HEK293T (cell line): Measurements from ENCODE around the gene ITGB7.
"Not testable (repeated sequence)": the region's sequence is repeated elsewhere in the genome, so short reads cannot be mapped to it uniquely, and the experiment has no call there.

ENCODE experiments used
- CTCF ChIA-PET: fragments of 350-600 bp; formaldehyde crosslinking; extraction: SDS; loops from one replicate; lab custom pipeline; 2021; ENCODE audit warnings: antibody characterized with exemption, inconsistent platforms; lab: Yijun Ruan, JAX
- POLR2A ChIA-PET: fragments of 350-600 bp; formaldehyde crosslinking; extraction: SDS; loops from one replicate; lab custom pipeline; 2020; ENCODE audit warnings: antibody characterized with exemption, inconsistent platforms; lab: Yijun Ruan, JAX
- DNase-seq: peaks from one replicate; pipeline ENCODE4 v3.0.0; 2012; ENCODE audit warnings: mixed read lengths; ENCODE audit errors: extremely low spot score
- ARNT ChIP-seq: fragments of 450-650 bp; IDR thresholded peaks from 2 replicates; pipeline ENCODE4 v1.6.1; 2017; ENCODE audit warnings: mild to moderate bottlenecking
- BHLHE40 ChIP-seq: fragments of 450-650 bp; IDR thresholded peaks from 2 replicates; pipeline ENCODE4 v1.6.1; 2016; ENCODE audit warnings: mild to moderate bottlenecking, moderate library complexity, borderline replicate concordance
- CTBP1 ChIP-seq: fragments of 450-650 bp; IDR thresholded peaks from 2 replicates; pipeline ENCODE4 v1.6.1; 2016; ENCODE audit warnings: borderline replicate concordance
- ELF4 ChIP-seq: fragments of 450-650 bp; IDR thresholded peaks from 2 replicates; pipeline ENCODE4 v1.6.1; 2017; ENCODE audit warnings: antibody characterized with exemption
- FOXA1 ChIP-seq: fragments of 450-650 bp; IDR thresholded peaks from 2 replicates; pipeline ENCODE4 v1.6.1; 2016; ENCODE audit warnings: mild to moderate bottlenecking
- FOXK2 ChIP-seq: fragments of 450-650 bp; IDR thresholded peaks from 2 replicates; pipeline ENCODE4 v1.6.1; 2016; ENCODE audit warnings: mild to moderate bottlenecking
- FOXM1 ChIP-seq: fragments of 450-650 bp; IDR thresholded peaks from 2 replicates; pipeline ENCODE4 v1.6.1; 2017; ENCODE audit warnings: mild to moderate bottlenecking, borderline replicate concordance
- HDGF ChIP-seq: fragments of 450-650 bp; IDR thresholded peaks from 2 replicates; pipeline ENCODE4 v1.6.1; 2017; ENCODE audit warnings: antibody characterized with exemption, borderline replicate concordance
- L3MBTL2 ChIP-seq: fragments of 450-650 bp; conservative IDR thresholded peaks from 2 replicates; pipeline ENCODE4 v1.6.1; 2016; ENCODE audit warnings: mild to moderate bottlenecking
- LEF1 ChIP-seq: fragments of 450-650 bp; IDR thresholded peaks from 2 replicates; pipeline ENCODE4 v1.6.1; 2017; ENCODE audit warnings: mild to moderate bottlenecking, borderline replicate concordance
- NFRKB ChIP-seq: fragments of 450-650 bp; IDR thresholded peaks from 2 replicates; pipeline ENCODE4 v1.6.1; 2016; ENCODE audit warnings: mild to moderate bottlenecking, moderate library complexity
- PKNOX1 ChIP-seq: fragments of 450-650 bp; IDR thresholded peaks from 2 replicates; pipeline ENCODE4 v1.6.1; 2016
- SP1 ChIP-seq: fragments of 450-650 bp; IDR thresholded peaks from 2 replicates; pipeline ENCODE4 v1.6.1; 2017
- SUZ12 ChIP-seq: fragments of 450-650 bp; IDR thresholded peaks from 2 replicates; pipeline ENCODE4 v1.6.1; 2016; ENCODE audit warnings: mild to moderate bottlenecking
- TARDBP ChIP-seq: fragments of 450-650 bp; IDR thresholded peaks from 2 replicates; pipeline ENCODE4 v1.6.1; 2016
- ZNF384 ChIP-seq: fragments of 450-650 bp; IDR thresholded peaks from 2 replicates; pipeline ENCODE4 v1.6.1; 2016

Gene ITGB7

GRCh38 chr12:53208435-53208834 is 1.4 kb upstream of the ITGB7 start:
- DNase-seq, result no peak
- CTCF ChIA-PET, result no interaction called here
- no peak for TF ChIP-seq NFRKB
- no peak for TF ChIP-seq ZNF384
- TF ChIP-seq FOXA1, result no peak
- TF ChIP-seq TARDBP, result no peak
- no peak for TF ChIP-seq LEF1
- no peak for TF ChIP-seq FOXK2
- no peak for TF ChIP-seq PKNOX1
- TF ChIP-seq CTBP1, result no peak
- no peak for TF ChIP-seq ARNT
- POLR2A ChIA-PET, result interaction anchor here (0.7 to 1.5 kb wide), 2 partner anchors 21 to 28 kb away, joined by 3 to 4 read pairs; partner anchors contain the start of genes CSAD and ZNF740

- TF ChIP-seq ELF4 (no peak), SUZ12 (no peak), FOXM1 (no peak), CTBP1 (no peak), HDGF (no peak), FOXA1 (no peak), TARDBP (no peak), ZNF384 (no peak), LEF1 (no peak), ARNT (no peak), L3MBTL2 (no peak), NFRKB (no peak), SP1 (no peak), PKNOX1 (no peak)
- ChIA-PET CTCF (interaction anchor here (0.5 to 0.9 kb wide), 2 partner anchors 11 to 551 kb away, joined by 3 read pairs; no protein-coding TSS in a partner anchor), POLR2A (interaction anchor here (0.6 kb wide), 1 partner anchor 26 kb away, joined by 3 read pairs; the partner anchor contains the start of gene ZNF740)
- no peak for DNase-seq
Observed at GRCh38 chr12:53205747-53206419, 1.2 kb downstream of the ITGB7 start.

- DNase-seq, result no peak
- TF ChIP-seq ELF4 (no peak), BHLHE40 (no peak), FOXK2 (no peak), CTBP1 (no peak), SUZ12 (no peak), TARDBP (no peak), SP1 (no peak), HDGF (no peak), ZNF384 (no peak), LEF1 (no peak), FOXM1 (no peak), NFRKB (no peak), ARNT (no peak)
- ChIA-PET CTCF (no interaction called here), POLR2A (no interaction called here)
Observed at GRCh38 chr12:53204351-53204750, 2.7 kb downstream of the ITGB7 start.

GRCh38 chr12:53202316-53202715 is 4.7 kb downstream of the ITGB7 start:
- DNase-seq, POLR2A ChIA-PET: not testable (repeated sequence)
- CTCF ChIA-PET, result interaction anchor here (1.2 kb wide), 1 partner anchor 9 kb away, joined by 3 read pairs; no protein-coding TSS in a partner anchor

- no peak for DNase-seq
- POLR2A ChIA-PET, result no interaction called here
- TF ChIP-seq SUZ12 (no peak), TARDBP (no peak), FOXM1 (no peak), L3MBTL2 (no peak), PKNOX1 (no peak), ARNT (no peak), BHLHE40 (no peak)
- CTCF ChIA-PET, result interaction anchor here (1.2 kb wide), 1 partner anchor 10 kb away, joined by 3 read pairs; no protein-coding TSS in a partner anchor
Observed at GRCh38 chr12:53201639-53202038, 5.4 kb downstream of the ITGB7 start.

GRCh38 chr12:53201177-53201541 is 5.9 kb downstream of the ITGB7 start:
- TF ChIP-seq HDGF (no peak), TARDBP (no peak), L3MBTL2 (no peak)
- CTCF ChIA-PET, result interaction anchor here (1.2 kb wide), 1 partner anchor 10 kb away, joined by 3 read pairs; no protein-coding TSS in a partner anchor
- POLR2A ChIA-PET, result no interaction called here
- DNase-seq, result no peak

- ChIA-PET CTCF (no interaction called here), POLR2A (no interaction called here)
- no peak for DNase-seq
- TF ChIP-seq CTBP1 (no peak), SUZ12 (no peak), HDGF (no peak), ELF4 (no peak), BHLHE40 (no peak), FOXK2 (no peak), NFRKB (no peak), TARDBP (no peak), FOXM1 (no peak), LEF1 (no peak), L3MBTL2 (no peak), SP1 (no peak)
Observed at GRCh38 chr12:53200458-53201176, 6.4 kb downstream of the ITGB7 start.
